ENCODE measurements around the gene KCTD7.

DNA sequence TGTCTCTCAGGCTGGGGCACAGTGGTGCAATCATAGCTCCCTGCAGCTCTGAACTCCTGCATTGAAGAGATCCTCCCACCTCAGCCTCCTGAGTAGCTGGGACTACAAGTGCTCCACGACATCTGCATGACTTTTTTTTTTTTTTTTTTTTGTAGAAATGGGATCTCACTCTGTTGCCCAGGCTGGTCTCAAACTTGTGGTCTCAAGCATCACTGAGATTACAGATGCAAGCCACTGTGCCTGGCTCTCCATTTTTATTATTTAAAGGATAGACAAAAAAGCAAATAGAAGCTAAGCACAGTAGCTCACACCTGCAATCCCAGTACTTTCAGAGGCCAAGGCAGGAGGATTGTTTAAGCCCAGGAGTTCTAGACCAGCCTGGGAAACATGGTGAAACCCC lies 13.0 kb upstream of the KCTD7 start:
- TF ChIP-seq, protein P1, sequence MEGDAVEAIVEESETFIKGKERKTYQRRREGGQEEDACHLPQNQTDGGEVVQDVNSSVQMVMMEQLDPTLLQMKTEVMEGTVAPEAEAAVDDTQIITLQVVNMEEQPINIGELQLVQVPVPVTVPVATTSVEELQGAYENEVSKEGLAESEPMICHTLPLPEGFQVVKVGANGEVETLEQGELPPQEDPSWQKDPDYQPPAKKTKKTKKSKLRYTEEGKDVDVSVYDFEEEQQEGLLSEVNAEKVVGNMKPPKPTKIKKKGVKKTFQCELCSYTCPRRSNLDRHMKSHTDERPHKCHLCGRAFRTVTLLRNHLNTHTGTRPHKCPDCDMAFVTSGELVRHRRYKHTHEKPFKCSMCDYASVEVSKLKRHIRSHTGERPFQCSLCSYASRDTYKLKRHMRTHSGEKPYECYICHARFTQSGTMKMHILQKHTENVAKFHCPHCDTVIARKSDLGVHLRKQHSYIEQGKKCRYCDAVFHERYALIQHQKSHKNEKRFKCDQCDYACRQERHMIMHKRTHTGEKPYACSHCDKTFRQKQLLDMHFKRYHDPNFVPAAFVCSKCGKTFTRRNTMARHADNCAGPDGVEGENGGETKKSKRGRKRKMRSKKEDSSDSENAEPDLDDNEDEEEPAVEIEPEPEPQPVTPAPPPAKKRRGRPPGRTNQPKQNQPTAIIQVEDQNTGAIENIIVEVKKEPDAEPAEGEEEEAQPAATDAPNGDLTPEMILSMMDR (IDR thresholded peaks at IDR 0.05): no peak
- TF ChIP-seq POLR2A (IDR thresholded peaks at IDR 0.05): no peak

Data from body of pancreas (tissue), 4 donors.